IMR-90 (cell line): ENCODE measurements around the gene ATXN1. TPM values are rescaled to one million over a fixed set of nuclear protein-coding genes. Genes with fewer than 3 reads are reported as not detected.

Experiments used
- ATAC-seq: fragments of 200-7000 bp; cut with Tn5 transposase; 2 replicates; pipeline ENCODE4 v1.9.1; 2020; ENCODE audit warnings: low read depth, mild to moderate bottlenecking, moderate library complexity
- BruUV-seq: library from RNA; stranded (reverse); fragments of 400-500 nt; replicated peaks from 2 replicates; lab custom pipeline; 2021; lab: Mats Ljungman, UMichigan
- CTCF ChIA-PET: fragments of 300-600 bp; formaldehyde crosslinking; extraction: SDS; loops from one replicate; lab custom pipeline; 2021; ENCODE audit warnings: antibody characterized with exemption; lab: Yijun Ruan, JAX
- POLR2A ChIA-PET: fragments of 300-600 bp; sonication (Branson Sonifier 250); formaldehyde crosslinking; loops from one replicate; lab custom pipeline; 2022; ENCODE audit warnings: antibody characterized with exemption; ENCODE audit not compliant: unreplicated experiment; lab: Charles Lee
- DNase-seq: peaks from one replicate; pipeline ENCODE4 v3.0.0; 2013
- H2AFZ ChIP-seq: replicated peaks from 2 replicates; pipeline ENCODE3; 2013; ENCODE audit warnings: low read length, mild to moderate bottlenecking; ENCODE audit not compliant: poor library complexity
- H2AK5ac ChIP-seq: 2 replicates; pipeline ENCODE4 v1.6.1; 2013; ENCODE audit warnings: low read depth, low read length, inconsistent platforms
- H2AK9ac ChIP-seq: replicated peaks from 2 replicates; pipeline ENCODE3; 2013; ENCODE audit warnings: mild to moderate bottlenecking, low read depth, low read length, moderate library complexity; ENCODE audit not compliant: poor library complexity
- H2BK120ac ChIP-seq: 2 replicates; pipeline ENCODE4 v1.6.1; 2013; ENCODE audit warnings: low read depth, low read length, inconsistent platforms
- H2BK15ac ChIP-seq: 3 replicates; pipeline ENCODE4 v1.6.1; 2013; ENCODE audit warnings: low read depth, low read length, inconsistent platforms
- H2BK20ac ChIP-seq: 2 replicates; pipeline ENCODE4 v1.6.1; 2013; ENCODE audit warnings: low read depth, mild to moderate bottlenecking, inconsistent platforms, low read length, moderate library complexity
- H2BK5ac ChIP-seq: 2 replicates; pipeline ENCODE4 v1.6.1; 2013; ENCODE audit warnings: mild to moderate bottlenecking, low read depth, low read length, inconsistent platforms; ENCODE audit not compliant: poor library complexity, severe bottlenecking
- H3K14ac ChIP-seq: replicated peaks from 2 replicates; pipeline ENCODE4 v1.6.1; 2013; ENCODE audit warnings: low read depth, low read length, inconsistent platforms
- H3K18ac ChIP-seq: 2 replicates; pipeline ENCODE4 v1.6.1; 2013; ENCODE audit warnings: low read depth, low read length, control low read depth
- H3K23ac ChIP-seq: 2 replicates; pipeline ENCODE4 v1.6.1; 2013; ENCODE audit warnings: low read depth, low read length, inconsistent platforms
- H3K27ac ChIP-seq: 2 replicates; pipeline ENCODE4 v1.5.1; 2013; ENCODE audit warnings: mild to moderate bottlenecking, control low read depth, low read length; ENCODE audit not compliant: insufficient read depth
- H3K27me3 ChIP-seq: 2 replicates; pipeline ENCODE4 v1.6.1; 2013; ENCODE audit warnings: low read length; ENCODE audit not compliant: control insufficient read depth, insufficient read depth
- H3K36me3 ChIP-seq: 2 replicates; pipeline ENCODE4 v1.6.1; 2013; ENCODE audit warnings: low read length, mixed read lengths; ENCODE audit not compliant: control insufficient read depth, insufficient read depth
- H3K4ac ChIP-seq: 2 replicates; pipeline ENCODE4 v1.6.1; 2013; ENCODE audit warnings: low read depth, low read length, inconsistent platforms
- H3K4me1 ChIP-seq: 2 replicates; pipeline ENCODE4 v1.6.1; 2013; ENCODE audit warnings: low read length, mixed read lengths; ENCODE audit not compliant: control insufficient read depth, insufficient read depth
- H3K4me2 ChIP-seq: 2 replicates; pipeline ENCODE4 v1.6.1; 2013; ENCODE audit warnings: low read depth, mild to moderate bottlenecking, control low read depth, low read length, moderate library complexity
- H3K4me3 ChIP-seq: 2 replicates; pipeline ENCODE4 v1.5.1; 2013; ENCODE audit warnings: low read depth, mild to moderate bottlenecking, control low read depth, low read length, moderate library complexity; ENCODE audit not compliant: insufficient read depth
- H3K56ac ChIP-seq: 2 replicates; pipeline ENCODE4 v1.6.1; 2013; ENCODE audit warnings: low read length, inconsistent platforms; ENCODE audit not compliant: insufficient read depth; ENCODE audit errors: extremely low read depth
- H3K79me1 ChIP-seq, 2 experiments: 2 replicates each; pipeline ENCODE4 v1.6.1; 2013; ENCODE audit warnings: low read length in 2 of 2, inconsistent platforms in 1 of 2, low read depth in 1 of 2
- H3K9ac ChIP-seq: 2 replicates; pipeline ENCODE4 v1.6.1; 2013; ENCODE audit warnings: low read depth, low read length, control low read depth
- H3K9me1 ChIP-seq: 2 replicates; pipeline ENCODE4 v1.6.1; 2013; ENCODE audit warnings: low read length, inconsistent platforms; ENCODE audit not compliant: insufficient read depth
- H3K9me3 ChIP-seq: 2 replicates; pipeline ENCODE4 v1.6.1; 2013; ENCODE audit warnings: low read length; ENCODE audit not compliant: control insufficient read depth, insufficient read depth
- H4K20me1 ChIP-seq: 2 replicates; pipeline ENCODE4 v1.6.1; 2013; ENCODE audit warnings: low read length, inconsistent platforms; ENCODE audit not compliant: insufficient read depth
- H4K5ac ChIP-seq: 2 replicates; pipeline ENCODE4 v1.6.1; 2013; ENCODE audit warnings: mild to moderate bottlenecking, low read depth, low read length, control low read depth
- H4K8ac ChIP-seq, 2 experiments: 2 replicates each; pipeline ENCODE4 v1.6.1; 2013; ENCODE audit warnings: low read depth in 2 of 2, low read length in 2 of 2, control low read depth in 1 of 2, inconsistent platforms in 1 of 2
- H4K91ac ChIP-seq: 2 replicates; pipeline ENCODE4 v1.6.1; 2013; ENCODE audit warnings: low read depth, low read length, inconsistent platforms; ENCODE audit not compliant: insufficient read depth
- ELK1 ChIP-seq: fragments of 150-350 bp; IDR thresholded peaks from 2 replicates; pipeline ENCODE4 v1.6.1; 2016; ENCODE audit warnings: low read depth, mild to moderate bottlenecking, low read length, moderate library complexity, borderline replicate concordance
- MXI1 ChIP-seq: IDR thresholded peaks from 2 replicates; pipeline ENCODE4 v1.6.1; 2012; ENCODE audit warnings: low read depth, mild to moderate bottlenecking, low read length, moderate library complexity, borderline replicate concordance
- RAD21 ChIP-seq: IDR thresholded peaks from 2 replicates; pipeline ENCODE4 v1.6.1; 2012; ENCODE audit warnings: low read length, improper control_type of control experiment
- RCOR1 ChIP-seq: IDR thresholded peaks from 2 replicates; pipeline ENCODE4 v1.6.1; 2012; ENCODE audit warnings: mild to moderate bottlenecking, low read length, improper control_type of control experiment; ENCODE audit not compliant: insufficient replicate concordance
- WGBS, 2 experiments: methylation state at CpG; one replicate each; pipeline versions ENCODE4 v1.1.5 to v1.1.7; 2013; ENCODE audit warnings: missing lambda C conversion rate in 2 of 2; ENCODE audit not compliant: insufficient read length in 1 of 2; ENCODE audit errors: extremely low coverage in 2 of 2; 5-methylcytosine and 5-hydroxymethylcytosine counted together
- dilution Hi-C: fragments of 300-500 bp; cut with HindIII; formaldehyde crosslinking; loops from one replicate; pipeline ENCODE4 v1.14.3; 2018; ENCODE audit warnings: low sequenced_read_pairs; ENCODE audit not compliant: unreplicated experiment
- in situ Hi-C: fragments of 300-500 bp; cut with MboI; formaldehyde crosslinking; loops from 3 replicates; pipeline ENCODE4 v1.14.3; 2019; ENCODE audit warnings: low sequenced_read_pairs, inconsistent platforms, mixed read lengths
- intact Hi-C: fragments of 100-400 bp; cut with micrococcal nuclease; formaldehyde crosslinking; loops from 2 replicates; pipeline ENCODE4 v1.10.0; 2022
- polyA plus RNA-seq, 3 experiments: library from polyadenylated mRNA; depleted of rRNA; stranded (reverse); fragments of >200 nt; gene quantifications; 2 replicates each; pipeline ENCODE4 v1.2.3, GENCODE V29; 2012; ENCODE audit warnings: low replicate concordance in 1 of 3
- total RNA-seq: library from RNA; depleted of rRNA; stranded (reverse); fragments of >200 nt; gene quantifications from 2 replicates; pipeline ENCODE4 v1.2.3, GENCODE V29; 2012

Gene ATXN1
- total and polyA plus RNA-seq, 2 of the 4 experiments (the other 2 are of a cell fraction): 7.3 to 11.1 TPM

GRCh38 chr6:16433338-16433890 lies 327.8 kb downstream of the ATXN1 start:
- Histone ChIP-seq H4K5ac (no peak overlapping the region), H2AK5ac (no peak overlapping the region), H4K91ac (no peak overlapping the region), H3K27ac (no peak overlapping the region), H3K27me3 (no peaks in the 10 kb centered on the region), H3K23ac (no peak overlapping the region), H3K36me3 (peaks cover 5% of the 10 kb centered on the region; the same call in 1 of the 2 replicates), H3K56ac (no peak overlapping the region), H3K4ac (no peak overlapping the region), H4K8ac (no peak overlapping the region), H3K79me1 (peaks cover 6 to 21% of the 10 kb centered on the region in 2 experiments; a peak in 2 of 4 replicates), H2AFZ (no peak overlapping the region), H3K4me2 (no peak overlapping the region), H2BK5ac (no peak overlapping the region), H3K9me3 (no peaks in the 10 kb centered on the region), H2AK9ac (no peak overlapping the region), H3K18ac (no peak overlapping the region), H3K14ac (0 out of 2 replicates have a peak overlapping the region, but pooled peaks have one; percentile 49), H4K20me1 (no peaks in the 10 kb centered on the region), H2BK15ac (no peak overlapping the region; the same call in 2 of the 3 replicates), H3K9ac (no peak overlapping the region), H3K9me1 (peaks cover 3% of the 10 kb centered on the region; the same call in 1 of the 2 replicates), H2BK120ac (no peak overlapping the region), H2BK20ac (no peak overlapping the region), H3K4me1 (peaks cover 17% of the 10 kb centered on the region), H3K4me3 (no peak overlapping the region)
- no CpG with 5 or more reads among the region's 11 CpGs for WGBS, 2 experiments
- no TSS peak for BruUV-seq
- ATAC-seq (no peak), DNase-seq (no peak)
- intact Hi-C loops: loop anchor here (5.0 kb wide), 1 partner anchor 79 kb away; no protein-coding TSS in a partner anchor
- ChIA-PET CTCF (interaction anchor here (0.7 to 1.2 kb wide), 2 partner anchors 13 to 63 kb away, joined by 3 to 5 read pairs; no protein-coding TSS in a partner anchor), POLR2A (no interaction called here)
- no peak for TF ChIP-seq RAD21
- no peak for TF ChIP-seq MXI1
- no peak for TF ChIP-seq ELK1
- no peak for TF ChIP-seq RCOR1
- dilution Hi-C loops: no loop called here
- in situ Hi-C loops: no loop called here
